GM19438 (cell line): ENCODE results near the gene SLX9.

Experiments
- ATAC-seq: cut with Tn5 transposase; IDR thresholded peaks from one replicate; pipeline ENCODE4 v1.9.1; 2021; ENCODE audit warnings: low read depth; ENCODE audit not compliant: unreplicated experiment

SLX9 gene

DNA sequence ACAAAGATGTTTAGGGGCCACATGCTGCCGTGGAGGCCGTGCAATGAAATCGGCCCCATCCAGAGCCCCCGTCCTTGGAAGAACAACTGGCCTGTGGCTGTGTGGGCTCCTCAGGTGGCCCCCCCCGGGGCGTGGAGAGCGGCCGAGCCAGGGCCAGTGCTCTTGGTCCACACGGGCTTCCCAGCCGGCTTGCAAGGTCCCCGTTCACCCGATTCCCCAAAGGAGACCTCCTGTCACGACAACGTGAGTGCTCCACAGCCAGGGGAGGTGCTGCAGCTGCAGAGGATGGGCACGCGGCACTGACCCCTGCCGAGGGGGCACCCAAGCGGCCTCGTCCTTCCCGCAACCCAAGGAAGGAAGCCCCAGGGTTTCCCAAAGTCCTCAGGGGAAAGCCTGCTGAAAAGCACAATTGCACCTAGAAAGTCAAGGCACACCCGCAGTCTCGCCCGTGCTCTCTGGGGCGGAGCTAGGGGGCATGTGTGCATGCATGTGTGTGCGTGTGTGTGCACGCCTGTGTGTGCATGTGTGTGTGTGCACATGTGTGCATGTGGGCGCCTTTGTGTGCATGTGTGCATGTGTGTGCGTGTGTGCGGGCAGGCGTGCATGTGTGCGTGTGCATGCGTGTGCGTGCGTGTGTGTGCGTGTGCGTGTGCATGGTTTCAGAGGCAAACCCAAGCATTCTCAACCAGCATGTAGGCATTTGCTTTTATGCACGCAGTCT, 48.2 kb downstream of the SLX9 start:
- ATAC-seq = no peak

- ATAC-seq = no peak
Observed at GRCh38 chr21:44988607-44989536, 49.0 kb downstream of the SLX9 start.

DNA sequence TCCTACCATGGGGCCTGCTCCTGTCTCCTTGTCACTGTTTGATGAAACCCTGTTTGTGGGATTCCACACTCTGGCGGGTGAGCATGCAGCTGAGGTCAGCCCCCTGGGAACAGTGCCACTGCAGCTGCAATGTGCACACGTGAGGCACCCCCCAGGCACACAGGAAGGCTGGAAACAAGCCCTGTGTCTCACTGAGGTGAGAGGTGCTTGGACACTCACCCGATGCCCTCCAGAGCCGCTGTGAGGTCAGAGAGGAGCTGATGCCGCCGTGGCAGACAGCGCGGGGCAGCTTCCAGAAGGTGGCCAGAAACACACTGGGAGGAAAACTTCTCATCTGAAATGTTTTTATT, 49.7 kb downstream of the SLX9 start:
- ATAC-seq = no peak

DNA sequence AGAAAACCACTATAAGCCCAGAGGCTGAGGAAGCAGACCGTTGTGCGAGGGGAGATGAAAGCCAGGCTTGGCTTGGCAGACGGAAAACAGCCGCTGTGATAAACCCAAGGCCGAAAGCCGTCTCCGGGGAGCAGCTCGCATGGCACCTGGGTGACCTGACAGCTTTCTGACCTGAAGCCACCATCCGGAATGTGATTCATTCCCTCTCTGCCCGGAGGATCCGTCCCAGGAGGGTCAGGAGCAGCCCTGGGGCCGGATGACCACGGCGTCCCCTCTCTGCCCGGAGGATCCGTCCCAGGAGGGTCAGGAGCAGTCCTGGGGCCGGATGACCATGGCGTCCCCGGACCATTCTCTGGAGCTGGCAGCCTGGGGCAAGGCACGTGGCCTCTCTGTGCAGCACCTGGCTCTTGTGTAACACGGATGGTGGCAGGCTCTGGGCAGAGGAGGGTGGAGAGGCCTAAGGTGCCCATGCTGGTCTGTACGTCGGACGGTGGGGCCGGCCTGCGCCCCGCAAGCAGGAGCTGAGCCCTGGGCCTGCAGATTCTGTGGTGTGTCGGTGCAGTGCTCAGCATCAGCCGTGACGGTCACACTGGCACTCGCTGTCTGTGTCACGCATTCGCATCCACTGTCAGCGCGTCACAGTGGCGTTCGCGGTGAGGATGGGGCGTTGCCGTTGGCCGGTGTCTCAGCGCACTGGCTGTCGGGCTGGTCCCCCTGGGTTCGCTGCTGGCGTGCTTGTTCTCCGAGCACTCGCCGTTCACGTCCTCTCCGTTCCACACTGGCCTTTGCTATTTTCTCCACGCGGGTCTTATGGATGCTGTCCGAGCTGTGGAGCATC, 50.3 kb downstream of the SLX9 start:
- no peak for ATAC-seq

GRCh38 chr21:44990921-44991320, 51.1 kb downstream of the SLX9 start:
- ATAC-seq = no peak

DNA sequence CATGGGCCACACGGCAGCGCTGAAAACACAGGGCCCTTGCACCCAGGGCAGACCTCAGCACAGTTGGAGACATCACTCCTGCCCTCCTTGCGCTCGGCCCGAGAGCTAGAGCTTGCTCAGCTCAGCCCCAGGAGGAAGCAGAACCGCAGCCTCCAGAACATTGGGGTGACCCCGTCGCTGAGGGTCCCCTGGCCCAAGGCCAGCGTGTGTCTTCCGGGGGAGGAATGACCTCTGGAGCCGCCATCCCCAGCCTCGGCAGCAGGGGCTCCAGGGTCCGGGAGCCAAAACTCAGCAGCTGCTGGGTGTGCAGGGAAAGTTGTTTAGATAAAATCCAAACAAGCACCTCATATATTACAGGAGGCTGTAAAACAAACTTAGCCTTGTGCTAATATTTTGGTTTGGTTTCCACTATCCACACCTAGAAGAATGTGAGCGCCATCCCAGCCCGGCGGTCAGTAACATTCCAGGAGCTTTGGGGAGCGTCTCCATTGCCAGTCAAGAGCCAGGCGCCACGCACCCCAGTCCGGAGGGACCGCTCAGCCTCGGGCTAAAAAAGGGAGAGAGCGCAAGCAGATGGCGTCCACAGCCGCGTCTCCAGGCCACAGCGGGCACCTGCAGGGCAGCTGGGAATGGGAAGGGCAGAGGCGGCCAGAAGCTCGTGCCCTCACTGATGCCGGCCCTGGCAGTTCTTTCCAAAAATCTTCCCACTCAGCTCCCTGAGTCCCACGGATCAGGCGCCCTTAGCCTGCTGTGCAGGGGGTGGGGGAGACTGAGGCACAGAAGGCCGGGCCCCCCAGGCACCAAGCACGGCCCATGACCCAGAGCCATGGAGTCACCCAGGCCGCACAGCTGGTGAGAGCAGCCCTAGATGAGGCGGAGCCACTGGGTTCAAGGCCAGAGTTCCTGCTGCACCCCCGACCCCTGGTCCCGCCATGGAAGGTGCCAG, 52.0 kb downstream of the SLX9 start:
- no peak for ATAC-seq

GRCh38 chr21:44992608-44993031, 52.8 kb downstream of the SLX9 start:
- no peak for ATAC-seq

- ATAC-seq = no peak
Observed at GRCh38 chr21:44993321-44994046, 53.7 kb downstream of the SLX9 start.

DNA sequence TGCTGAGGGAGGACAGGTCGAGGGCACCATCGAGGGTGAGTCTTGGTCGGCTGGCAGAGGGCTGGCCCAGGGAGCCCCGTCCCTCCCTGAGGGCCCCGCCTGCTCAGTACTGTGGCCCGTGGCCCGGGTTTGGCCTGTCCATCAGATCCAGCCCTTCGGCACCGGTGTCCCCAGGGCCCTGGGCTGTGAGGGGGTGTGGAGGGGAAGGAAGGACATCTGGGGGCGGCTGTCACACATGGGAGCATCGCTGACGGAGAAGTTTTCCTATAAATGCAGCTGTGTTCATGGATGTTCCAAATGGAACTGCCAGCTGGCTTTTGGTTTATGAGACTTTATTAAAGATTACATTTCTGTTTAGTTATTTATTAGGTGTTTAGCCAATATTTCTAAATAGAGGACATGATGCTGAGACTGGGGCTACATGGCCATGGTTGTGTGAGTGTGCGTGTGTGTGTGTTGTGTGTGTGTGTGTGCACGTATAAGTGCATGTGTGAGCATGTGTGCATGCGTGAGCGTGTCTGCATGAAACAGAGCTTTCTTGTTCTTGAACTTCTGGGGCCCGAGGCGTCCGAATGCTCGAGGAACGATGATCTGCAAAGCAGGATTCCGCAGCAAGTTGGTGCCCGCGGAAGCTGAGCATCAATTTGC, 54.3 kb downstream of the SLX9 start:
- ATAC-seq = no peak

DNA sequence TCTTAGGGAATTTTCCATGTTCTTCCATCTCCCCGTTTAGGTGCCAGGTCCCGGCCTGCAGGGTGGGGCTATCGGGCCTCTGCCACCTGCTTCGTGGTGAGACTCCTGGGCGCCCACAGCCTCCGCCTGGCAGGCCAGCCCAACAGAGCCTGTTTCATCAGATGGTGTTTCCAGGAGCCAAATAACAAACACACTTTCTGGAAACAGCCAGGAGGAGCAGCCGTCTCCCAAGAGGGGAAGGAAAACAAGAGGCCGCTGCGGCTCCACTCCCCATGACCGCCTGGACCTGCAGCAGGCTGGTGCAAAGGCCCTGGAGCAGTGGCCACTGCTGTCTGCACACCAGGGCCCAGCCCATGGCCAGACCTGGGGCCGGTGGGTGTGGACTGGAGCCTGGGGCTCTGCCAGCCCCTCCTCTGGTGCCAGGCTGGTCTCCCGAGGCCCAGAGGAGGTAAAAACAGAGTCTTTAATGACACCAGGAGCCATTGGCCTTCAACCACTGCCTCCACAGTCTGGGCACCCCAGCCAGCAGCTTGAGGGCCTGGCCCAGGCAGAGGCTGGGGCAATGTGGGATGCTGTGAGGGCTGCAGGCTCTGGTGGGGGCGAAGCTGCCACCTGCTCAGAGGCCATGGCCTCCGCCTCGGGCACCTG, 55.0 kb downstream of the SLX9 start:
- ATAC-seq = no peak

- no peak for ATAC-seq
Observed at GRCh38 chr21:44995343-44995941, 55.6 kb downstream of the SLX9 start.

DNA sequence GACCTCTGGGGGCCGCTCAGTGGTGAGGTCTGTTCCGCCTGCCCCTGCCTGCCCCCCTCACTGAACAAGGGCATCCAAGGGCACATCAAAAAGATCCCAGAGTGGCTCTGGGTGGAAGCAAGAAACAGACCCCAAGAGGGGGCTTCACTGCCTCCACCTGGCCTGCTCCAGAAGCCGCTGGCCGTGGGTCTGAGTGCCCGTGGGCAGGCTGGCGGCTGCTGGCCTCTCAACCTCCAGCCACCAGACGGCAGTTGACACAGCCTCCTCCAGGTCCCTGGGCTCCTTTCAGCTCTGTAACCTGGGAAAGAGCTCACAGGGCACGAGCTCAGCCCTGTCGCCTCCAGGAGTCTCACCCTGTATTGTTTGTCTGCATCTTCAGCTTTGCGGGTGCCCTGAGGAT, 56.3 kb downstream of the SLX9 start:
- no peak for ATAC-seq

DNA sequence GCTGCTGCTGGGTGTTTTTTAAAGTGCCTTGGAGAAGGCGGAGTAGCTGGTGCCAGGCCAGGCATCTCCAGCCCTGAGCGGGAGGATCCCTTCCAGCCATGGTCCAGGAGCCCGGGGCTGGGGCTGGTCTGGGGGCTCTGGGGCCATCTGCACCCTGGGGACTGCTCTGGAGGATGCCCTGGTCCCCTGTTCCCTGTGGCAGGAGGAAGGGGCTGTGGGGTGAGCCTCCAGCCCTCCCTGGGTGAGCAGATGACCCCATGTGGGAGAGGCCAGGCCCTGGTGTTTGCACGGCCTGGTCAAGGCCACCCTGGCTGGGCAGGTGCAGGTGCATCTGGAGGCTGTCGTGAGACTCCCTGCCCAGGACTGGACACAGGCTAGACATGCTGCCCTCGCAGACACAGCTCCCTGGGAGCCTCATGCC, 56.7 kb downstream of the SLX9 start:
- no peak for ATAC-seq

DNA sequence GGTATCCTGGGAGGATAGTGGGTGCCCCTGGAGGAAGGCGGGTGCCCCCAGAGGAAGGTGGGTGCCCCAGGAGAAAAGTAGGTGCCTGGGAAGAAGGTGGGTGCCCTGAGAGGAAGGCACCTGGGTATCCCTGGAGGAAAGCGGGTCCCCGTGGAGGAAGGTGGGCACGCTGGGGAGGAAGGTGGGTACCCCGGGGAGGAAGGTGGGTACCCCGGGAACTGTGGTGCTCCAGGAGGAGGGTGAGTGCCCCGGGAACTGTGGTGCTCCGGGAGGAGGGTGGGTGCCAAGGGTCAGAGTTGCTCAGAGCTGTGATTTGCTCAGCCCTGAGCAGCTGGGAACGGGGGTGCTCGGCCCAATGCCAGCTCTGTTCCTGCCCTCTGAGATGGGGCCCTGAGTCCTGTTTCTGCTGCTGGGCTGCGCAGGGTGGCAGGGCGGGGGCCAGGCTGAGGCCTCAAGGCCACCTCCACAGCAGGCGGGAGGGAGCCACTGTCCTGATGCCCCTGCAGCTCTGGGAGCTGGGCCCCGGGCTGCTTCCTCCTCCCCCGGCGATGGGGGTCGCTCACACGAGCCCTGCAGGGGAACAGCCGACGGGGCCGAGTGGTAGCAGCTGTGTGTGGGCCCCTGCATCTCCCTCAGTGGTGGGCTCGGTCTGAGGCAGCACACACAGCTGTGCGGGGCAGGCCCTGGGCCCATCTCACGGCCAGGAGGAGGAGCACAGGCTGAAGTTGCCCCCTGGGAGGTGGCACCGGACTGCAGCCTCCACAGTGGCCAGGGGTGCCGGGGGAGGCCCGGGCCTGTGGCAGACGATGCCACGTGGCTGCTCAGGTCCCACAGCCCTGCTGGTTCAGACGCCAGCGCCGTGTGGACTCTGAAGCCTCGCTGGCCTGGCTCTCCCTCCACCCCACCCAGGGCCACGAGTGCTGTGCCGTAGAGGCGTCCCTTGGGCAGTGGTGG, 57.4 kb downstream of the SLX9 start:
- ATAC-seq = no peak

- ATAC-seq = no peak
Observed at GRCh38 chr21:44998086-44998620, 58.3 kb downstream of the SLX9 start.

DNA sequence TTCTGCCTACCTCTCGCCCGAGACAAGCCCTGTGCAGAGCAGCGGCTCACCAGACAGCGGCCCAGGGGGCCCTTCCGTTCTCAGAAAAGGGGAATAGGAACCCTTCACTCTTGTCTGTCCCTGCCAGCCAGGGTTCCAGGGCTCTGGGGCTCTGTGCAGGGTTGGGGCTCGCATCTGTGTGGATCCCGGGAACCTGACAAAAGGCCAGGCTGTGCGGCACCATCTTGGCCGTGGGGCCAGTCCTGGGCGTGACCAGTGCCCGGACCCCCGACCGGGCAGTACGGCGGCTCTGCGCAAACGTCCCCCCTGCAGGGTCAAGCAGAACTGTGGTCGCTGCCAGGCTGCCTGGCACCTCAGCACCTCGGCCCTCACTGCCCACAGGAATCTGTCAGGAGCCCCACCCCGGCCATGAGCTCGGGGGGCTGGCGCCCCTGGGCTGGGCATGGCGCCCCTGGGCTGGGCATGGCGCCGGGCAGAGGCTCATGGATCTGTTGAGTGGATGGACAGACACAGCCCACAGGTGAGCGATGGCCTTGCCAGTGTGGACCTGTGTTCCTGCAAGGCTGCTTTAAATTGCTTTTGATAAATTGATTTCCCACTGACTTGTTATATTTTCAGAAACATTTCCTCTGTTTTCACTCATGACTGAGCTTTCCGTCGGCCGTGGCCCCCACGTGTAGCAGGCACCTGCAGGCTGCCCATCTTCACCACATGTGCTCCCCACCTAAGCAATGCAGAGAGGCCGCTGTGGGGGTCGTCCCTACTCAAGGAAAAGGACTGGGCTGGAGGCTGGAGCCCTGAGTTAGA, 59.0 kb downstream of the SLX9 start:
- no peak for ATAC-seq
